Left lung (tissue), 10 donors: ENCODE results near the gene TRIM27. TPM values are rescaled to one million over a fixed set of nuclear protein-coding genes. Genes with fewer than 3 reads are reported as not detected.

Experiments used
- ATAC-seq: fragments of 200-7000 bp; cut with Tn5 transposase; one replicate; pipeline ENCODE4 v1.9.1; 2020; ENCODE audit warnings: moderate library complexity
- DNase-seq, 4 donors: peaks; one replicate each; pipeline ENCODE4 v3.0.0-alpha.2; 2013 to 2020
- H3K27ac ChIP-seq, 2 donors: fragments of 200-600 bp; sonication (generic) in 1 of 2; one replicate each; pipeline versions ENCODE4 v1.5.0 to v1.8.0; 2020 to 2021
- H3K27me3 ChIP-seq, 2 donors: fragments of 200-600 bp; sonication (generic) in 1 of 2; one replicate each; pipeline versions ENCODE4 v1.5.0 to v1.8.0; 2020 to 2021
- H3K36me3 ChIP-seq, 2 donors: fragments of 200-600 bp; sonication (generic) in 1 of 2; one replicate each; pipeline versions ENCODE4 v1.5.0 to v1.8.0; 2020 to 2021
- H3K4me1 ChIP-seq, 2 donors: fragments of 200-600 bp; one replicate each; pipeline ENCODE4 v1.8.0; 2021
- H3K4me3 ChIP-seq, 2 donors: fragments of 200-600 bp; sonication (generic) in 1 of 2; one replicate each; pipeline versions ENCODE4 v1.5.0 to v1.8.0; 2020 to 2021; ENCODE audit warnings: mild to moderate bottlenecking in 1 of 2
- H3K9me3 ChIP-seq, 2 donors: fragments of 200-600 bp; sonication (generic) in 1 of 2; one replicate each; pipeline versions ENCODE4 v1.5.0 to v1.8.0; 2020 to 2021
- CTCF ChIP-seq, 2 donors: fragments of 200-600 bp; sonication (generic) in 1 of 2; IDR thresholded peaks; one replicate each; pipeline versions ENCODE4 v1.5.0 to v1.8.0; 2021; ENCODE audit warnings: antibody characterized with exemption in 2 of 2
- intact Hi-C, 2 donors: fragments of 100-400 bp; cut with DNase I; formaldehyde crosslinking; loops; one replicate each; pipeline versions ENCODE4 v1.11.2 to v1.14.2; 2022
- polyA plus RNA-seq, 6 donors: library from polyadenylated mRNA; unstranded; fragments of 120-200 nt; gene quantifications; one replicate each; pipeline ENCODE4 v1.2.1, GENCODE V29; 2013; ENCODE audit not compliant: insufficient read length in 6 of 6
- total RNA-seq, 2 donors: library from RNA; stranded (reverse); fragmentation: NEBNext Ultra II Directional; extraction: Animal tissue kit (Norgen Biotek cat#: 25700); gene quantifications; one replicate each; pipeline ENCODE4 v1.2.1, GENCODE V29; 2021
- donor health status: DM: no; HTN: yes; CAD: no.
- donor health status: DM: no; HTN: no; CAD: no.

TRIM27 gene
- total and polyA plus RNA-seq, 8 donors: 42.2 to 96.9 (median 84.2) TPM

- no peak for TF ChIP-seq CTCF (IDR thresholded peaks at IDR 0.05)
- Histone ChIP-seq H3K27me3 (no peaks in the 10 kb centered on the region), H3K9me3 (no peaks in the 10 kb centered on the region), H3K36me3 (no peaks in the 10 kb centered on the region), H3K4me1 (peaks cover 0 to 28% of the 10 kb centered on the region in 2 donors), H3K27ac (no peak overlapping the region), H3K4me3 (no peak overlapping the region)
- intact Hi-C loops: no loop called here
- no peak for ATAC-seq
- no peak for DNase-seq
These were observed 21.6 kb upstream of the TRIM27 start for GRCh38 chr6:28945349-28945748.

DNA sequence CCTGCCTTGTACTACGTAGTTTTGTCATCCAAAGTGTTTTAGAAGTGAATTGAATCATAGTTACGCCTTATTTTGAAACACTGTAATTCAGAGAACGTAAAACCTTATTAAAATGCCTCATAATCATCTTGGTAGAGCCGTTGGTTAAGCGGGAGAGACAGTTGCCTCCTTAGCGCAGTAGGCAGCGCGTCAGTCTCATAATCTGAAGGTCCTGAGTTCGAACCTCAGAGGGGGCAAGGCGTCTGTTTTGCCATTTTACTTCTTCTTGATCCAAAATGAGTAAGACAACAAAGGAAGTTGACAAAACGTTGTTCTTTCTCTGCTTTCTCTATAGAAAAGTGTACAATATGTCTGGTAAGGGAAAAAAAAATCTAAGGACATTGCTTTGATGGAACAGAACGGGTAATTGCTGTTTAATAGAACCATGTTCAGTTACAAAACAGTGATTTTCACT, 20.7 kb upstream of the TRIM27 start:
- no peaks in the 10 kb centered on the region for H3K36me3 ChIP-seq
- intact Hi-C loops: no loop called here
- peak; percentile 46 for ATAC-seq

DNA sequence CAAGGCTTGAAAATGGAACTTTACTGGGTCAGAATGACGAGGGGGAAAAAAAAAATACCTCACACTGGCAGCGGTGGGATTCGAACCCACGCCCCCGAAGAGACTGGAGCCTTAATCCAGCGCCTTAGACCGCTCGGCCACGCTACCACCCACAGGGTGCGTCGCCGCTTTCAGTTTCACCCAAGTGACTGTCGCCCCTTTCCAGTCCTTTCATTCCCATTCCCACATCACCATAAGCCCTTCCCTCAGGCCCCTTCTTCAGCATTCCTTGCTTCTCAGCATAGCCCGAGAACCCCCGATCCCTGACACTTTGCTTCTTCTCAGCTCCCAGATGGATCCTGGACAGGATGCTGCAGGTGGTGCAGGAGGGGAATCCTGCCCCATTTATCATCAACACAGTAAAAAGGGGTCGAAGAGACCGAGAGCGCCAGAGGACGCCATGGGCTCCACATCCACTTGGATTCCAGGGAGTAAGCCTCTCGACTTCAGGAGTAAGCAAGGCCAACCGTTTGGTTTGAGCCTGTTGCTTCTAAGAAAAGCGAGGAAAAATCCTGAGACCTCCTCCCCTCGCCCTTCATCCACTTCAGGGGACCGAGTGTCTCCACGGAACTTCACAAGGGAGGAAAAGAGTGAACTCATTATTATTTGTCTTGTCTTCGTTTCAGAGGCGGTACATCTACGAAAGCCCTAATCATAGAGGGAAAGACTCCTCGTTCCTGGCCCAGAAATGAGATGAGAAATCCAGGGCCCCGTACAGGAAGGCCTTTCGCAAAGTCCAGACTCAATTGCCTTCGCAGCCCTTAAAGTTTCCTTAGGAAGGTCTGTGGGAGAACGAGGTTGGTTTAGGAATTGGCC, 20.0 kb upstream of the TRIM27 start:
- intact Hi-C loops: no loop called here
- ATAC-seq (peak; percentile 66), DNase-seq (peak in 3 of 4 donors; percentile 79 to 83 (median 80))

More for the DNA sequence above, 20.7 kb upstream of the TRIM27 start:
- no peaks in the 10 kb centered on the region for H3K9me3 ChIP-seq
- H3K27me3 ChIP-seq: no peaks in the 10 kb centered on the region
- peak overlapping the region; percentile 47 for H3K4me3 ChIP-seq
- peak in 2 of 4 donors; percentile 87 to 89 for DNase-seq
- peak overlapping the region; percentile 74 to 81 for H3K27ac ChIP-seq
- no peak for TF ChIP-seq CTCF (IDR thresholded peaks at IDR 0.05)
- peaks cover 0 to 37% of the 10 kb centered on the region in 2 donors for H3K4me1 ChIP-seq

GRCh38 chr6:28943223-28943556, 19.4 kb upstream of the TRIM27 start:
- H3K27ac ChIP-seq: no peak overlapping the region
- no peak for ATAC-seq
- H3K4me3 ChIP-seq: peak overlapping the region in 1 of 2 donors; percentile 47
- no peak for DNase-seq
- H3K4me1 ChIP-seq: peaks cover 0 to 40% of the 10 kb centered on the region in 2 donors
- intact Hi-C loops: no loop called here
- H3K36me3 ChIP-seq: no peaks in the 10 kb centered on the region
- H3K27me3 ChIP-seq: no peaks in the 10 kb centered on the region
- TF ChIP-seq CTCF (IDR thresholded peaks at IDR 0.05): no peak
- H3K9me3 ChIP-seq: no peaks in the 10 kb centered on the region

More for the DNA sequence above, 20.0 kb upstream of the TRIM27 start:
- peaks cover 0 to 40% of the 10 kb centered on the region in 2 donors for H3K4me1 ChIP-seq
- no peak for TF ChIP-seq CTCF (IDR thresholded peaks at IDR 0.05)
- peak overlapping the region; percentile 47 for H3K4me3 ChIP-seq
- H3K9me3 ChIP-seq: no peaks in the 10 kb centered on the region
- H3K27me3 ChIP-seq: no peaks in the 10 kb centered on the region
- no peaks in the 10 kb centered on the region for H3K36me3 ChIP-seq
- peak overlapping the region; percentile 74 to 81 for H3K27ac ChIP-seq

DNA sequence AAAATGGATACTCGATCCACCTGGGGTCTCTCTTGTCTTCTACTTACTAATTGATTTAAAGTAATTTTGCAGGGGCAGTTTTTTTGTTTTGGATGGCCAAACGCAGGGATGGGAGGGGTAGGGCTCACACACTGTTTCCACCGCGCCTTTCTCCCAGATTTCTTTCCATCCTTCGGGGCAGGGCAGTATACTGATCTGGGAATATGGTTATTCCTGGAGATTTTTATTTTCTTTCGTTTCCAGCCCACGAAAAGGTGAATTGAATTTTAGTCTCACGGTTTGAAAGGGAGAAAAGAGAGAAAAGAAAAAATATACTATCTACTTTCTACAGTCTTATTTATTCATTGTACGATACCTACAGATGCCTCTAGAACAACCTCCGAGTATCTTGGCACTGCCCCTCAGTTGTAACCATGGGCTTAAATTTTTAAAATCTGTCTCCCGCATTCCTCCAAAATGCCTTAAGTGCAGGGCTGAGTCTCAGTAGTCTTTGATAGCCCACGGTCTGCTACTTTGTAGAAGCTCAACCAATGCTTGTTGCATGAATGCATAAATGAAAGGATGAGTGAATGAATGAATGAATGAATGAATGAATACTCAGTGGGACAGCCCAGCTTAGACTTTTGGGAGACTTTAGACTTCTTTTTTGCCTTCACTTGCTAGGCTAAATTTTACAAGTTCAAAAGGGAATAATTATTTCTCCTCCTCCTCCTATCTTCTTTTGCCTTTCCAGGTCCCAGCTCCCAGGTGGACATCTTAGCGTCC, 18.1 kb upstream of the TRIM27 start:
- peak overlapping the region; percentile 38 to 50 for H3K4me3 ChIP-seq
- peaks cover 0 to 40% of the 10 kb centered on the region in 2 donors for H3K4me1 ChIP-seq
- H3K36me3 ChIP-seq: no peaks in the 10 kb centered on the region
- intact Hi-C loops: no loop called here
- no peak for DNase-seq
- H3K27ac ChIP-seq: peak overlapping the region in 1 of 2 donors; percentile 82
- no peaks in the 10 kb centered on the region for H3K9me3 ChIP-seq
- H3K27me3 ChIP-seq: no peaks in the 10 kb centered on the region
- ATAC-seq: no peak
- TF ChIP-seq CTCF (IDR thresholded peaks at IDR 0.05): no peak
